GM12892 (cell line): Measurements from ENCODE around the gene SLC18B1.

Experiments
- POLR2A ChIP-seq: IDR thresholded peaks from 2 replicates; pipeline ENCODE4 v1.6.1; 2011; ENCODE audit warnings: low read depth, low read length, control low read depth
- TAF1 ChIP-seq: IDR thresholded peaks from 2 replicates; pipeline ENCODE4 v1.6.1; 2011; ENCODE audit warnings: low read depth, mild to moderate bottlenecking, control low read depth, low read length, borderline replicate concordance

DNA sequence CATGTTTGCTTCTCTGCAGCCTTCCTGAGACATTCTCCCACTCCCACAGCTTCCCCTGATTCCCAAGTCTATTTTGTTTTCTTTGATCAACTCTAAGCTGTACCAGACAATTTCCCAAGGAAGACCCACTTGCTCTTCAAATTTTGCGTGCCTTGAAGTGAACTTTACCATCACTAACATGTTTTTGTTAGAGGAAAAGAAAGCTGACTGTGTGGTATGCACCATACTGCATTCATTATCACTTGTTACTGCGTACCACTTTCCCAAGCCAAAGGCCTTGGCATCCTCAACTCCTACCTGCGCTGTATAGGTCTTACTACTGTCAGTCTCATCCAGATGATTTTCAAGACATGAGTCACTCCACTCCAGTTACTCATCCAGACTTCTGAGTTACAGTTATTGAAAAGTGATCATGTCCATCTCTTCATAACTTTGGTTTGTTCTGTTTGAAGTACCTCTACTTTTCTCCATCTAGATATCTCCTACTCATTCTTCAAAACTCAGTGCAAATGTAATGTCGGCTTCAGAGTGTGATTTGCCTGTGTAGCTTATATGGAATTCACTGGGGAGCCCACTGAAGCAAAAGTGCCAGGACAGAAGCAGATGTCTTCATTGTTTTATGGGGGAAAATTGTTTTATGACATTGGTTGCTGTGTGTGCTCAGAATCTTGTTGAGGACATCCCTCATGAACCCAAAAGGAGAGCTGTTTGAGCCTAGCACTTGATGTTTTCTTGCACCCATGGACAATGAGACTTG, 21.1 kb upstream of the SLC18B1 start:
- TF ChIP-seq POLR2A (no peak; the same call in 1 of the 2 replicates), TAF1 (no peak)
